Keratinocyte (primary cell): Measurements from ENCODE around the gene RASSF7.

Experiments
- CTCF ChIP-seq, 3 experiments: IDR thresholded peaks in 1 of 3; conservative IDR thresholded peaks in 1 of 3; optimal IDR thresholded peaks in 1 of 3; 2 replicates in 2 of 3; 3 replicates in 1 of 3; pipeline versions ENCODE3 to v1.5.1; 2011; ENCODE audit warnings: low read length in 3 of 3, mild to moderate bottlenecking in 3 of 3, moderate library complexity in 2 of 3, control low read depth in 1 of 3, inconsistent platforms in 1 of 3; ENCODE audit not compliant: insufficient read depth in 2 of 3; ENCODE audit errors: extremely low read depth in 1 of 3
- EZH2 ChIP-seq: IDR thresholded peaks from one replicate; pipeline ENCODE4 v1.6.1; 2012; ENCODE audit warnings: inconsistent platforms, mild to moderate bottlenecking, low read length, moderate library complexity

GRCh38 chr11:530960-531831 lies 29.6 kb upstream of the RASSF7 start:
- TF ChIP-seq CTCF (optimal IDR thresholded peaks at IDR 0.05 in 1 of 3, IDR thresholded peaks at IDR 0.05 in 1 of 3, conservative IDR thresholded peaks at IDR 0.05 in 1 of 3; ENCODE audit: extremely low read depth in 1 of 3, insufficient read depth in 2 of 3, low read length in 3 of 3) (no peak), EZH2 (no peak)
